WTC11 (cell line): ENCODE results near the gene ACTR3C. TPM values are rescaled to one million over a fixed set of nuclear protein-coding genes. Genes with fewer than 3 reads are reported as not detected.
"Not testable (repeated sequence)": the region's sequence is repeated elsewhere in the genome, so short reads cannot be mapped to it uniquely, and the experiment has no call there.

Experiments
- ATAC-seq: fragments of 200-7000 bp; cut with Tn5 transposase; 2 replicates; pipeline ENCODE4 v1.10.0; 2021; ENCODE audit warnings: mild to moderate bottlenecking, moderate library complexity
- CTCF ChIA-PET: fragments of 300-600 bp; sonication (Branson Sonifier 250); formaldehyde crosslinking; loops from one replicate; lab custom pipeline; 2021; ENCODE audit warnings: antibody characterized with exemption; lab: Charles Lee
- POLR2A ChIA-PET: fragments of 350-600 bp; sonication (Branson Sonifier 250); formaldehyde crosslinking; loops from one replicate; lab custom pipeline; 2021; ENCODE audit warnings: antibody characterized with exemption; lab: Charles Lee
- DNase-seq: peaks from one replicate; pipeline ENCODE4 v3.0.0; 2021; ENCODE audit warnings: low spot score
- H3K27ac Mint-ChIP-seq: 2 replicates; pipeline ENCODE4 v1.8.0; 2021; ENCODE audit warnings: mixed read lengths
- H3K27me3 Mint-ChIP-seq: 2 replicates; pipeline ENCODE4 v1.8.0; 2021; ENCODE audit warnings: low read depth, mild to moderate bottlenecking, moderate library complexity, mixed read lengths
- H3K36me3 Mint-ChIP-seq: 2 replicates; pipeline ENCODE4 v1.8.0; 2021; ENCODE audit warnings: mixed read lengths
- H3K4me1 Mint-ChIP-seq: 2 replicates; pipeline ENCODE4 v1.8.0; 2022; ENCODE audit warnings: mixed read lengths
- H3K4me3 Mint-ChIP-seq: 2 replicates; pipeline ENCODE4 v1.8.0; 2021; ENCODE audit warnings: mild to moderate bottlenecking, moderate library complexity, mixed read lengths
- H3K9me3 Mint-ChIP-seq: 2 replicates; pipeline ENCODE4 v1.8.0; 2021; ENCODE audit warnings: mixed read lengths
- total RNA-seq: library from RNA; stranded (reverse); gene quantifications from 3 replicates; pipeline ENCODE4 v1.2.3, GENCODE V29; 2021
- TF ChIP-seq, protein P1 (sequence below): sonication (generic); formaldehyde crosslinking; IDR thresholded peaks from 2 replicates; pipeline ENCODE4 v1.8.1; 2023; ENCODE audit warnings: mild to moderate bottlenecking, missing genetic modification reagents

The ACTR3C gene
- total RNA-seq, 1 experiment from 2014 or later: 1.4 TPM

DNA sequence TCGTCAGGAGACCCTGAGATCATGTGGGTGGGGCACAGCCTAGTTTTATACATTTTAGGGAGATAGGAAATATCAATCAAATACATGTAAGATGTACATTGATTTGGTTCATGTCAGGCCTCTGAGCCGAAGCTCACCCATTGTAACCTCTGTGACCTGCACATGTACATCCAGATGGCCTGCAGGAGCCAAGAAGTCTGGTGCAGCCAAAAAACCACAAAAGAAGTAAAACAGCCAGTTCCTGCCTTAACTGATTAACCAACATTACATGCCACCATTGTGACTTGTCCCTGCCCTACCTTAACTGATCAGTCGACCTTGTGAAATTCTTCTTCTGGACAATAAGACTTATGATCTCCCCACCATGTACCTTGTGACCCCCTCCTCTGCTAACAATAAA, 16.2 kb downstream of the ACTR3C start (continued):
- TF ChIP-seq, protein P1, sequence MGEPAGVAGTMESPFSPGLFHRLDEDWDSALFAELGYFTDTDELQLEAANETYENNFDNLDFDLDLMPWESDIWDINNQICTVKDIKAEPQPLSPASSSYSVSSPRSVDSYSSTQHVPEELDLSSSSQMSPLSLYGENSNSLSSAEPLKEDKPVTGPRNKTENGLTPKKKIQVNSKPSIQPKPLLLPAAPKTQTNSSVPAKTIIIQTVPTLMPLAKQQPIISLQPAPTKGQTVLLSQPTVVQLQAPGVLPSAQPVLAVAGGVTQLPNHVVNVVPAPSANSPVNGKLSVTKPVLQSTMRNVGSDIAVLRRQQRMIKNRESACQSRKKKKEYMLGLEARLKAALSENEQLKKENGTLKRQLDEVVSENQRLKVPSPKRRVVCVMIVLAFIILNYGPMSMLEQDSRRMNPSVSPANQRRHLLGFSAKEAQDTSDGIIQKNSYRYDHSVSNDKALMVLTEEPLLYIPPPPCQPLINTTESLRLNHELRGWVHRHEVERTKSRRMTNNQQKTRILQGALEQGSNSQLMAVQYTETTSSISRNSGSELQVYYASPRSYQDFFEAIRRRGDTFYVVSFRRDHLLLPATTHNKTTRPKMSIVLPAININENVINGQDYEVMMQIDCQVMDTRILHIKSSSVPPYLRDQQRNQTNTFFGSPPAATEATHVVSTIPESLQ (CRISPR knock-in tag): no peak

DNA sequence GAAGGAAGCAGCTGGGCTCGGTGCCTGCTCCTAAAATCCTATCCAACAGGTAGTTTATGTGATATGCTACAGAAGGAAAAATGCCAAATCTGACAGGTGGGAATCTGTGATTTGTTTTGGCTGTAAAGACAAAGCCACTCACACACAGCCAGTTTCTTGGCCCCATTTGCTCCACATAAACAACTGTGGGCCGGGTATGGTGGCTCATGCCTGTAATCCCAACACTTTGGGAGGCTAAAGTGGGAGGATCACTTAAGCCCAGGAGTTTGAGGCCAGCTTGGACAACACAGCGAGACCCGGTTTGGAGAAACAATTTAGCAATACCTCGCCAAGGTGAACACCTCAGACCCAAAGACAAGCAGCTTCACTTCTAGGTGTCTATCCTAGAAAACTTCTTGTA, 17.0 kb downstream of the ACTR3C start:
- peaks cover 25% of the 10 kb centered on the region for H3K9me3 Mint-ChIP-seq
- H3K27me3 Mint-ChIP-seq, DNase-seq, H3K4me1 Mint-ChIP-seq, POLR2A ChIA-PET, H3K27ac Mint-ChIP-seq, ATAC-seq, CTCF ChIA-PET, H3K4me3 Mint-ChIP-seq: not testable (repeated sequence)
- H3K36me3 Mint-ChIP-seq: peaks cover 21% of the 10 kb centered on the region

DNA sequence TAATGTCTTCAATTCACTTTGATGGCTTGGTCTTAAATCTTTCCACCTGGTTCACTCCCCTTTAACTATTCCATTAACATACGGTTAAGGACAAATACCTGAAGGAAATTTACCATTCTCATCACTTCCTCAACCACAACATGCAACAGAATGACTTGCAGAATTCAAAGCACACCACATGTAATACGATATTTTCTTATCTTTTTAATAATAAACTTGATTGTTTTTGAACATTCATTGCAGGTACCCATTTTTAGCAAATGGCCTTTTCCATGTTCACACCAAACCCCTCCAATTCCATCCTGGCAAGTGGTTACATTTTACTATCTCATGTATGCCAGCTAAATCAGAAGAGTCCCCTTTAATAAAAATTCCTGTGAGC, 17.5 kb downstream of the ACTR3C start:
- H3K27me3 Mint-ChIP-seq: not testable (repeated sequence)

DNA sequence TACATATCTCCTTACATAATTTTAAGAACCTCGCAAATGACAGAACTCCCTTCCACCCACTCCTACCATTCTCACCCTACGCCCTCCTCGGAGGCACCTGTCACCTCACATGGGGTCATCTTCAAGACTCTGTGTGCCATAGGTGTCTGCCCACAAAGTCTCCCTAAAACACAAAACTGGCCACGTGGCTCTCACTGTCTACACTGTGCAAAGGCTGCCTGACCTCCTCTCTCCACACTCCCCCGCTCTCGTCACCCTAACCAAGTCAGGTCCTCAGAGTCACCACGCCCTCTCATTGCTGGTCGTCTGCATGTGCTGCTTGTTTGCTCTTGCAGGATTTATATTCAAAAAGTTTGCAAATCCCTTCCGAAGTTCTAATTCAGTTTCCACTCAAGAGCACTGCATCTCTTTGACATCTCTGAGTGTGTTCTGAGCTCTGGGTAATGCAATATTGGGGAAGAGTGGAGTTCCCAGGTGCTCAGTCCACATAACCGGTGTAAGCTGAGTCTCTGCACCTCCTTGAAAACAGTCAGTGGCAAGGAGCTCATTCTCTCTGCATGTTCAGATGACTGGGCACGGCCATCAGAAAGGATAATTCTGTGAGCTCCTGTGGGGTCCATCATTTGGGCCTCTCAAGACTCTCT, 18.0 kb downstream of the ACTR3C start:
- H3K27ac Mint-ChIP-seq, H3K27me3 Mint-ChIP-seq, CTCF ChIA-PET, DNase-seq, H3K4me3 Mint-ChIP-seq, POLR2A ChIA-PET, H3K4me1 Mint-ChIP-seq, ATAC-seq: not testable (repeated sequence)
- Mint-ChIP-seq H3K9me3 (peaks cover 25% of the 10 kb centered on the region), H3K36me3 (peaks cover 21% of the 10 kb centered on the region)

More for the DNA sequence above, 17.5 kb downstream of the ACTR3C start:
- H3K4me3 Mint-ChIP-seq, H3K27ac Mint-ChIP-seq, DNase-seq, ATAC-seq, H3K4me1 Mint-ChIP-seq, POLR2A ChIA-PET, CTCF ChIA-PET: not testable (repeated sequence)
- H3K9me3 Mint-ChIP-seq: peaks cover 25% of the 10 kb centered on the region
- H3K36me3 Mint-ChIP-seq: peaks cover 21% of the 10 kb centered on the region

DNA sequence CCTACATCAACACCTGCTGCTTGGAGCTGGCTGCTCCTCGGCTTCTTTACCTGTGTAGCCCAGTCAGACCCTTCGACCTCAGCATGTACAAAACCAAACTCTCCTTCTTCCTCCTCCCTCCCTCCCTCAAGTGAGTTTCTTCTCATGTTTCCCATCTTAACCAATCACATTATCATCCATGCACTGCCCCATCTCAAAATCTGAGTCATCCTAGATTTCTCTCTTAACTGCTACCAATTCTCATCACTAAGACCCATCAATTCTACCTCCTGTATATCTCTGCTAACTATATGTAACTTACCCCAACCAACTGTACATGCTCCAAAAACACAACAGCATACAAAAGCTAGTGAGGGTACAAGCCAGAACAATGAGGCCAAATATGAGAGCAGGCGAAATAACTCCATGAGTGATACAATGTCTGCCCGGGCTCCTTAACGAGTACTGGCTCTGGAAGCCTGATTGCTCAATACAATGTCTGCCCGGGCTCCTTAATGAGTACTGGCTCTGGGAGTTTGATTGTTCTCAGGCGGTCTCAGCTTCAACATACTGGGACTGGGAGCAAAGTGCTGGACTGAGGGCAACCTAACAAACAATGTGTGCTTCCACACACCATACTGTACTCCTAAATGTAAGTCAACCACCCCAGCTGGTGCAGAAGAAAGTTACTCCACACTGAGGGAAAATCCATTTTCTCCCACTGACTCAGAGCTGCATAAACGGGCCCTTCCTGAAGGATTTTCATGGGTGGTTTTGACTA, 18.7 kb downstream of the ACTR3C start:
- H3K27me3 Mint-ChIP-seq, DNase-seq, ATAC-seq, POLR2A ChIA-PET, H3K4me3 Mint-ChIP-seq, CTCF ChIA-PET, H3K4me1 Mint-ChIP-seq, H3K27ac Mint-ChIP-seq: not testable (repeated sequence)
- Mint-ChIP-seq H3K36me3 (peaks cover 21% of the 10 kb centered on the region), H3K9me3 (peaks cover 25% of the 10 kb centered on the region)

DNA sequence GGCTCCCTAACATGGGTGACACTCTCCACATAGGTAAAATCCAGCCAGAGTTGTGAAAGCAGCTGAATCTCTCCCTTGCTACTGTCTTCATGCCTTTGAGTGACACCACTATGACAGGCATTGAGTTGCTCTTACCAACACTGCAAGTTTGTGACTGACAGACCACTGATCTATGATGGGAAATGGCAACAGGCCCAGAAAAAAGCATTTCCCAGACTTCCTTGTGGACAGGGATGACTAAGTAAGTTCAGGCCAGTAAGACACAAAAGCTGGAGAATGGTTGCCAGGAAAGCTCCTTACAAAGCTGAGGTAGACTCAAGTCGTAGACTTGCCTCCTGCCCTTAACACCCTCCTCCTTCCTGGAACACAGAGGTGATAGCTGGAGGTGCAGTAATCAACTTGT, 20.4 kb downstream of the ACTR3C start:
- peaks cover 15% of the 10 kb centered on the region for H3K9me3 Mint-ChIP-seq
- DNase-seq, H3K4me3 Mint-ChIP-seq: not testable (repeated sequence)

DNA sequence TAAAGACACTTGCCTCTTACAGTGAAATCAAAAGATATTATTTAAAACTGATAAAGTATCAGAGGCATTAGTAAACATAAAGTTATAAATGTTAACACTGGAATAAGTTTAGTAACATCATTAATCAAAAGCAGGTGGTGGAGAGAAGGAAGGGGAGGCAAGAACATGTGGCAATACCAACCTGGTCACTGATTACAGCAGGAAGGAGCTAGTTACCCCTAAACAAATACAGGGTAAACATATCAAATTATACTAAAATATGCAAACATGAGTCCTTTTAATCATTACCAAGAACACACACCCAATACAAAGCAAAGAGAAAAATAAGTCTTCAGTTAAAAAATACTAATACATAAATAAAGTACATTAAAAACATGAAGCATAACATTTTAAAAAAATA, 25.4 kb downstream of the ACTR3C start:
- not testable (repeated sequence) for H3K27me3 Mint-ChIP-seq, ATAC-seq

More for the DNA sequence above, 20.4 kb downstream of the ACTR3C start:
- ATAC-seq, H3K27me3 Mint-ChIP-seq, H3K27ac Mint-ChIP-seq, H3K4me1 Mint-ChIP-seq, CTCF ChIA-PET, POLR2A ChIA-PET: not testable (repeated sequence)
- peaks cover 11% of the 10 kb centered on the region for H3K36me3 Mint-ChIP-seq

DNA sequence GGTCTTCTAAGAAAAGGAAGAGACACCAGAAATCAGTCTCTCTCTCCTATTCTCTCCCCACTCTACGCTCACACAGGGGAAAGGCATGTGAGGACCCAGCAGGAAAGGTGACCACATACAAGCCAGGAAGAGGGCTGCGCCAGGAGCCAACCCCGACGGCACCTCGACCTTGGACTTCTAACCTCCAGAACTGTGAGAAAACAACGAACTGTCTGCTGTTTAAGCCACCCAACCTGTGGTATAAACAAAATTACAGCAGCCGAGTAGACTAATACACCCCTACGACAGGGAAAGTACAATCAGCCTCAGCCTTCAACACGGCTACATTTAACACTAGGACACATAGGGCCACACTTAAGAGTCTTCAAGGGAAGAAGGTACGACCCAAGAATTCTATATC, 26.5 kb downstream of the ACTR3C start:
- H3K4me1 Mint-ChIP-seq: peaks cover 12% of the 10 kb centered on the region
- CTCF ChIA-PET, H3K36me3 Mint-ChIP-seq, H3K27me3 Mint-ChIP-seq, H3K9me3 Mint-ChIP-seq, H3K27ac Mint-ChIP-seq, DNase-seq, POLR2A ChIA-PET, ATAC-seq, H3K4me3 Mint-ChIP-seq: not testable (repeated sequence)

More for the DNA sequence above, 25.4 kb downstream of the ACTR3C start:
- DNase-seq, H3K9me3 Mint-ChIP-seq, H3K4me3 Mint-ChIP-seq, POLR2A ChIA-PET, H3K36me3 Mint-ChIP-seq, CTCF ChIA-PET, H3K27ac Mint-ChIP-seq: not testable (repeated sequence)
- peaks cover 12% of the 10 kb centered on the region for H3K4me1 Mint-ChIP-seq

DNA sequence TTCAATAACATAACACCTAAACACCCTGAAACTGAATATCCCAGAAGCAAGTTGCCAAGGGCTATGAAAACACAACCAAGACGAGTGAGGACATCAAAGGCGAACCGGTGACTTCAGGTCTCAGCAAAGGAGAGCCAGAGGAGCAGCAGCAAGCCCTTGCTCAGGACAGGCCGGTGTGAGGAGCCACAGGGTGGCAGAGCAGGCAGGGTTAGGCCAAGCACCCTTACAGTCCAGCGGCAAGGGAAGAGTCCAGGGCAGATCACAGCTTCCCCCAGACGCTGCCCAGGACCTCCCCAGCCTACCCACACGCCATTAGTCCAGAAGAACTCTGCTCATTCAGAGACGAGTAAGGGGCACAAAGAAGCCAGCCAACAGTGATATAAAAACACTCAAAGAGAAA, 27.7 kb downstream of the ACTR3C start:
- CTCF ChIA-PET, H3K4me3 Mint-ChIP-seq, H3K9me3 Mint-ChIP-seq, DNase-seq, H3K27me3 Mint-ChIP-seq, H3K36me3 Mint-ChIP-seq, POLR2A ChIA-PET, H3K27ac Mint-ChIP-seq: not testable (repeated sequence)
- H3K4me1 Mint-ChIP-seq: peaks cover 14% of the 10 kb centered on the region
- ATAC-seq: peak; percentile 92

DNA sequence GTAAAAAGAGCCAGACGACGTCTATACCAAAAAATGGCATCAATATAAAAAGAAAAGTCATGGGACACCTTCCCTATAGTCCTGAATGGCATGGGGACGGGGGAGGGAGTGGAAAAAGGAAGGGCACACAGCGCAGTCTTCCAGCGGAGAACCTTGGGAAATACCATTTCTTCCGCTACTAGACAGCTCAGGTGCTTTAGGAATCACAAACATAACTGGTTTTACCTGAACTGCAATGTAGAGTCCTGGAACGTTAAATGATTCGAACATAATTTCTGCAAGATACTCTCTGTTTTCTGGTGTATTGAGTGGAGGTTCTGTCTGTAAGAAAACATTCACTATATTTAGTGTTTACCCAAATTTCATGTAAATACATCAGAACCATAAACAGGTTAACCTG, 28.3 kb downstream of the ACTR3C start:
- H3K36me3 Mint-ChIP-seq, ATAC-seq, DNase-seq, CTCF ChIA-PET, H3K27ac Mint-ChIP-seq, H3K4me3 Mint-ChIP-seq, POLR2A ChIA-PET, H3K9me3 Mint-ChIP-seq, H3K27me3 Mint-ChIP-seq: not testable (repeated sequence)
- peaks cover 17% of the 10 kb centered on the region for H3K4me1 Mint-ChIP-seq

DNA sequence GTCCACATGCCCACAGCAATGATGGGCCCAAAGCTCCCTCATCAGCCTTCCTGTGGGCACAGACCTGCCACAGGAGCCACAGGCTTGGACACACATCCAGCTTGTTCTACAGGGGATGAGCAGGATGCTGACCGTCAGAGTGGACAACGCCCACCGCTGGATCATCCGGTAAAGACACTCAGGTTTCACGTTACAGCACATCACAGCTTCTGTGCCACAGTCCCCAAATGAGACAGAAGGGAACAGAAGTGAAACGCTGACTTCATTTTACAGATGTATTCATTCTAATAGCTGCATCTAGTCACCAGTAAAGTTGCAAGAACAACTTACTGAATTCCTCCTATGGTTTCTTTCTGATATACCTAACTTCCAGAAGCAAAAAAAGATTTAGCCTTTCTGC, 33.0 kb downstream of the ACTR3C start:
- peaks cover 17% of the 10 kb centered on the region for H3K4me1 Mint-ChIP-seq
- DNase-seq, H3K4me3 Mint-ChIP-seq, H3K36me3 Mint-ChIP-seq, ATAC-seq, H3K9me3 Mint-ChIP-seq, H3K27ac Mint-ChIP-seq, H3K27me3 Mint-ChIP-seq, CTCF ChIA-PET, POLR2A ChIA-PET: not testable (repeated sequence)

DNA sequence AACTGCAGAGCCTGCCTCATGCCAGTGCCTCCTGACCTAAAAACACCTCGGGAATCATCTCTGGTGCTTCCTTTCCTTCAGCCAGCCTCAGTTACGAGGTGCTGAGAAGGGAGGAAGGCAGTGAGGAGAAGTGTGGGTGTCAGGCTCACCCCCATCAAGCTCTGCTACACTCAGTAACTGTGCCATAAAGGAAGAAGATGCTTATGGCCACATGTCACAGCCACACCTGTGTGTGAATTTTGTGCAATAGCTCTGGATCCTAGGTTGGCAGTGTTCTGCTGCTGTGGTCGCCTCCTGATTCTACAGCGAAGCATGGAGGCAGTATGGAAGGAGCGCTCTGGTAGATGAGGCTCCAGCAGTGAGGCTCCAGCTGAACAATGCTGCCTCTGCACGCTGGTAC, 34.5 kb downstream of the ACTR3C start:
- ATAC-seq, H3K4me3 Mint-ChIP-seq, H3K4me1 Mint-ChIP-seq, CTCF ChIA-PET, POLR2A ChIA-PET, H3K27me3 Mint-ChIP-seq, DNase-seq, H3K9me3 Mint-ChIP-seq, H3K36me3 Mint-ChIP-seq, H3K27ac Mint-ChIP-seq: not testable (repeated sequence)
